GM12878 (cell line): Measurements from ENCODE around the gene ORC4. TPM values are rescaled to one million over a fixed set of nuclear protein-coding genes. Genes with fewer than 3 reads are reported as not detected.

Experiments
- ATAC-seq: fragments of 200-7000 bp; cut with Tn5 transposase; 3 replicates; pipeline ENCODE4 v1.9.1; 2020; ENCODE audit warnings: mild to moderate bottlenecking, moderate library complexity
- BruUV-seq: library from RNA; stranded (reverse); fragments of 400-500 nt; replicated peaks from 2 replicates; lab custom pipeline; 2021; lab: Mats Ljungman, UMichigan
- CTCF ChIA-PET: fragments of 300-600 bp; sonication (Branson Sonifier 250); formaldehyde crosslinking; extraction: SDS; loops from one replicate; lab custom pipeline; 2021; ENCODE audit warnings: inconsistent platforms; lab: Yijun Ruan, JAX
- POLR2A ChIA-PET: fragments of 350-600 bp; formaldehyde crosslinking; extraction: SDS; loops from one replicate; lab custom pipeline; 2021; ENCODE audit warnings: inconsistent platforms; lab: Charles Lee
- RAD21 ChIA-PET: fragments of 300-600 bp; sonication (Branson Sonifier 250); formaldehyde crosslinking; loops from one replicate; lab custom pipeline; 2023; ENCODE audit warnings: antibody characterized with exemption; ENCODE audit not compliant: unreplicated experiment; lab: Charles Lee
- SMC1A ChIA-PET: fragments of 300-600 bp; sonication (Branson Sonifier 250); formaldehyde crosslinking; loops from one replicate; lab custom pipeline; 2023; ENCODE audit not compliant: unreplicated experiment, uncharacterized antibody; lab: Charles Lee
- DNase-seq: peaks from one replicate; pipeline ENCODE4 v3.0.0-alpha.2; 2011; ENCODE audit warnings: low read depth, low spot score
- FAIRE-seq: peaks from 3 replicates; lab custom pipeline; 2011; peaks lifted over from hg19 to GRCh38; lab: Jason Lieb, UNC
- H2AFZ ChIP-seq: 2 replicates; pipeline ENCODE4 v1.6.0; 2011; ENCODE audit warnings: low read depth, low read length, control low read depth; ENCODE audit not compliant: control insufficient read depth
- H3K27ac ChIP-seq: 2 replicates; pipeline ENCODE4 v1.5.1; 2011; ENCODE audit warnings: control low read depth; ENCODE audit not compliant: control insufficient read depth, insufficient read depth
- H3K27me3 ChIP-seq, 2 experiments: replicated peaks in 1 of 2; 2 replicates each; pipeline versions ENCODE4 v1.6.0 to v1.6.1; 2011; ENCODE audit warnings: low read length in 1 of 2; ENCODE audit not compliant: control insufficient read depth in 2 of 2, insufficient read depth in 2 of 2
- H3K36me3 ChIP-seq, 2 experiments: 2 replicates each; pipeline ENCODE4 v1.5.1; 2011; ENCODE audit warnings: low read length in 1 of 2; ENCODE audit not compliant: control insufficient read depth in 2 of 2, insufficient read depth in 2 of 2
- H3K4me1 ChIP-seq: 2 replicates; pipeline ENCODE4 v1.6.1; 2011; ENCODE audit warnings: mild to moderate bottlenecking, low read length, moderate library complexity, mixed read lengths; ENCODE audit not compliant: control insufficient read depth, insufficient read depth
- H3K4me2 ChIP-seq: 2 replicates; pipeline ENCODE4 v1.6.0; 2011; ENCODE audit warnings: control low read depth; ENCODE audit not compliant: control insufficient read depth, insufficient read depth
- H3K4me3 ChIP-seq: fragments of 200-600 bp; sonication (generic); 2 replicates; pipeline ENCODE4 v1.5.1; 2016
- H3K79me2 ChIP-seq: 2 replicates; pipeline ENCODE4 v1.6.0; 2011; ENCODE audit warnings: low read length; ENCODE audit not compliant: control insufficient read depth, insufficient read depth
- H3K9ac ChIP-seq: 2 replicates; pipeline ENCODE4 v1.8.0; 2011; ENCODE audit warnings: low read length, control low read depth, mixed read lengths; ENCODE audit not compliant: control insufficient read depth, insufficient read depth
- H3K9me3 ChIP-seq: replicated peaks from 3 replicates; pipeline ENCODE4 v1.5.1; 2011; ENCODE audit warnings: mild to moderate bottlenecking, low read length; ENCODE audit not compliant: control insufficient read depth, insufficient read depth
- H4K20me1 ChIP-seq: 2 replicates; pipeline ENCODE4 v1.6.0; 2011; ENCODE audit not compliant: control insufficient read depth, insufficient read depth
- RAD21 ChIP-seq: IDR thresholded peaks from 2 replicates; pipeline ENCODE4 v1.6.1; 2011; ENCODE audit warnings: mild to moderate bottlenecking, low read depth, low read length, moderate library complexity; ENCODE audit not compliant: insufficient read depth
- RAD51 ChIP-seq: fragments of 450-650 bp; IDR thresholded peaks from 2 replicates; pipeline ENCODE4 v1.6.1; 2016; ENCODE audit warnings: moderate library complexity, mild to moderate bottlenecking, inconsistent platforms
- SMC3 ChIP-seq: IDR thresholded peaks from 2 replicates; pipeline ENCODE4 v1.6.1; 2011; ENCODE audit warnings: low read length, improper control_type of control experiment, borderline replicate concordance
- SUZ12 ChIP-seq: fragments of 200-600 bp; sonication (generic); IDR thresholded peaks from one replicate; pipeline ENCODE4 v1.6.1; 2018; ENCODE audit warnings: antibody characterized with exemption, mild to moderate bottlenecking; ENCODE audit not compliant: unreplicated experiment
- ZNF207 ChIP-seq: fragments of 450-650 bp; IDR thresholded peaks from 2 replicates; pipeline ENCODE4 v1.6.1; 2014; ENCODE audit warnings: antibody characterized with exemption, mild to moderate bottlenecking, borderline replicate concordance
- WGBS: methylation state at CpG from one replicate; pipeline ENCODE4 v1.1.6; 2016; ENCODE audit warnings: low lambda C conversion rate; ENCODE audit not compliant: insufficient replicate concordance, insufficient coverage; ENCODE audit errors: missing lambda C conversion rate; 5-methylcytosine and 5-hydroxymethylcytosine counted together
- in situ Hi-C: fragments of 300-500 bp; cut with MboI; formaldehyde crosslinking; loops from 9 replicates; pipeline ENCODE4 v1.14.3; 2018; ENCODE audit warnings: mixed read lengths
- intact Hi-C: fragments of 100-400 bp; cut with micrococcal nuclease; formaldehyde crosslinking; loops from one replicate; pipeline ENCODE4 v1.14.2; 2022; ENCODE audit not compliant: unreplicated experiment
- polyA plus RNA-seq, 11 experiments: library from polyadenylated mRNA; depleted of rRNA in 4 of 11; unstranded in 6 of 11; stranded (reverse) in 5 of 11; fragments of >200 nt; fragmentation: Nextera tagmentation in 4 of 11; fragmentation: Illumina TruSeq in 1 of 11; extraction: Ambion mirVana in 4 of 11; extraction: Trizol in 1 of 11; gene quantifications; 1 replicate in 1 of 11; 2 replicates in 10 of 11; pipeline versions ENCODE4 v1.2.1 to v1.2.3, GENCODE V29; 2011 to 2016; ENCODE audit warnings: inconsistent platforms in 2 of 11, missing spikeins in 2 of 11, low read depth in 1 of 11
- total RNA-seq, 4 experiments: library from RNA; depleted of rRNA in 3 of 4; stranded (reverse); fragments of >200 nt in 3 of 4; fragmentation: Illumina TruSeq in 1 of 4; extraction: Trizol in 1 of 4; gene quantifications; 2 replicates each; pipeline versions ENCODE4 v1.2.1 to v1.2.3, GENCODE V29; 2013 to 2021
- TF ChIP-seq, protein P1 (sequence below), 3 experiments: IDR thresholded peaks in 2 of 3; conservative IDR thresholded peaks in 1 of 3; 2 replicates each; pipeline ENCODE4 v1.5.1; 2011; ENCODE audit warnings: low read depth in 3 of 3, low read length in 3 of 3, mild to moderate bottlenecking in 3 of 3, control low read depth in 2 of 3, moderate library complexity in 2 of 3, inconsistent platforms in 1 of 3, mixed read lengths in 1 of 3; ENCODE audit not compliant: control insufficient read depth in 2 of 3, insufficient read depth in 1 of 3; ENCODE audit errors: extremely low read depth in 1 of 3

Gene ORC4
- total and polyA plus RNA-seq, 10 of the 15 experiments (the other 5 are each of a cell fraction or from before 2014, with no cell fraction given) = 25.7 to 71.3 (median 52.1) TPM

DNA sequence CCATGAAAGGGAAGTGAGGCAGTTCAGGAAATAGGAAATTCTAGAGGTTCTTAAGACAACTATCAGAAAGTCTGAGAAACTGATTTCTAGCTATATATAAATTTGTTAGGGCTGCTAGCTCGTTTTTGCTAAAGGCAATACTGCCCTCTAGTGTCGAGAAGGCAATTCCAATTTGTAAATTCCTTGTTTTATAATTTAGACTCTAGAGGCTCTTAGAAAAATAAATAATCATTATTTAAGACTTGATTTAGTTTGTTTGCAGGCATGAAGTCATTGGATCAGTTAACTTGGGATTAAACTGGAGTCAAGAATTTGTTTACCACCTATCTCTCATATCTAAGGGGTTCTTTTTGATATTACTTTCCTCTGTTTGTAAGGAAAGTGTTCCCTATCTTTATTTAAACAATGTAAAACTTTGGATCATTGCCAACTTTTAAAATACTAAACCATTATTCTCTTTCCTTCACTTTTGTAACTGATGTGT, 109.5 kb downstream of the ORC4 start:
- ChIA-PET CTCF (interaction anchor here (0.5 to 5.6 kb wide), 44 partner anchors 9 to 1251 kb away, joined by 3 to 140 read pairs (median 3); no protein-coding TSS in a partner anchor), RAD21 (interaction anchor here (0.7 to 5.3 kb wide), 34 partner anchors 9 to 1182 kb away, joined by 3 to 92 read pairs (median 4); no protein-coding TSS in a partner anchor), POLR2A (interaction anchor here (1.0 kb wide), 1 partner anchor 866 kb away, joined by 3 read pairs; no protein-coding TSS in a partner anchor), SMC1A (interaction anchor here (0.6 to 5.7 kb wide), 34 partner anchors 12 to 1197 kb away, joined by 3 to 87 read pairs (median 4); no protein-coding TSS in a partner anchor)
- H3K27me3 ChIP-seq = no peaks in the 10 kb centered on the region
- no peaks in the 10 kb centered on the region for H3K36me3 ChIP-seq
- FAIRE-seq (peak; percentile 90), ATAC-seq (peak; percentile 65), DNase-seq (peak; percentile 21)
- H4K20me1 ChIP-seq = no peaks in the 10 kb centered on the region
- no peak overlapping the region for H3K4me2 ChIP-seq
- TF ChIP-seq RAD21 (peak; percentile 92), SUZ12 (no peak), SMC3 (peak; percentile 73; the same call in 1 of the 2 replicates), RAD51 (no peak), ZNF207 (no peak)
- TF ChIP-seq, protein P1, sequence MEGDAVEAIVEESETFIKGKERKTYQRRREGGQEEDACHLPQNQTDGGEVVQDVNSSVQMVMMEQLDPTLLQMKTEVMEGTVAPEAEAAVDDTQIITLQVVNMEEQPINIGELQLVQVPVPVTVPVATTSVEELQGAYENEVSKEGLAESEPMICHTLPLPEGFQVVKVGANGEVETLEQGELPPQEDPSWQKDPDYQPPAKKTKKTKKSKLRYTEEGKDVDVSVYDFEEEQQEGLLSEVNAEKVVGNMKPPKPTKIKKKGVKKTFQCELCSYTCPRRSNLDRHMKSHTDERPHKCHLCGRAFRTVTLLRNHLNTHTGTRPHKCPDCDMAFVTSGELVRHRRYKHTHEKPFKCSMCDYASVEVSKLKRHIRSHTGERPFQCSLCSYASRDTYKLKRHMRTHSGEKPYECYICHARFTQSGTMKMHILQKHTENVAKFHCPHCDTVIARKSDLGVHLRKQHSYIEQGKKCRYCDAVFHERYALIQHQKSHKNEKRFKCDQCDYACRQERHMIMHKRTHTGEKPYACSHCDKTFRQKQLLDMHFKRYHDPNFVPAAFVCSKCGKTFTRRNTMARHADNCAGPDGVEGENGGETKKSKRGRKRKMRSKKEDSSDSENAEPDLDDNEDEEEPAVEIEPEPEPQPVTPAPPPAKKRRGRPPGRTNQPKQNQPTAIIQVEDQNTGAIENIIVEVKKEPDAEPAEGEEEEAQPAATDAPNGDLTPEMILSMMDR (IDR thresholded peaks at IDR 0.05 in 2 of 3, conservative IDR thresholded peaks at IDR 0.05 in 1 of 3; ENCODE audit: control insufficient read depth in 2 of 3, extremely low read depth in 1 of 3, insufficient read depth in 1 of 3, low read depth in 3 of 3, low read length in 3 of 3) = peak; percentile 48 to 73 (median 50); a peak in 5 of 6 replicates
- no TSS peak for BruUV-seq
- H3K27ac ChIP-seq = no peak overlapping the region
- in situ Hi-C loops = loop anchor here (5.0 to 10.0 kb wide), 4 partner anchors 824 to 1176 kb away; no protein-coding TSS in a partner anchor
- no peak overlapping the region for H2AFZ ChIP-seq
- no peaks in the 10 kb centered on the region for H3K9me3 ChIP-seq
- no peak overlapping the region for H3K9ac ChIP-seq
- H3K4me1 ChIP-seq = no peaks in the 10 kb centered on the region; the same call in 1 of the 2 replicates
- WGBS = 0% methylated on average over 2 of the region's 2 CpGs
- H3K79me2 ChIP-seq = no peaks in the 10 kb centered on the region
- intact Hi-C loops = loop anchor here (1.0 to 5.0 kb wide), 7 partner anchors 274 to 1176 kb away; no protein-coding TSS in a partner anchor
- H3K4me3 ChIP-seq = no peak overlapping the region
